ENCODE measurements around the gene TUB.

DNA sequence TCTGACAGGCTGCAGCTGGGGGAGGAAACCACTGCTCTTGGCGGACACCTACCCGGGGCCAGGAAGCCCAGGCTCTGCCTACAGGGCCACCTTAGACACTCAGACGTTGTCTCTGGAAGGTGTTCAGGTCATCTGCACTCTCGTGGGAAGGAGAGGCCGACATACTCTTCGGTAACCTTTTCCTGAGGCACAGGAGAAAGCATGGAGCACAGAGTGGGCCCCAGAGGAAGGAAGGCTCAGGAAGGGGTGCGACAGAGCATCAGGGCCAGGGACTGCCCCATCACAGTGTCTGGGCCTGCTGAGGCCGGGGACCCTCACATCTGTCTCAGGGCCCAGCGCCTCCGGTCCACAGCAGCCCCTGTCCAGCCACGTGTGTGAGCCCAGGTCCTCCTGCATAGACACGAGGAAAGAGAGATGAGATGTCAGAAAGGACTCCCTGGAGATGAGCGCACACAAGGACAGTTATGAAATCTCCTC, 18.2 kb upstream of the TUB start:
- TF ChIP-seq POLR2A (IDR thresholded peaks at IDR 0.05) (no peak), POLR2AphosphoS5 (IDR thresholded peaks at IDR 0.05; ENCODE audit: insufficient read depth in 1 of 2, low read depth in 1 of 2) (peak in 1 of 2 donors; percentile 21)
- TF ChIP-seq, protein P1, sequence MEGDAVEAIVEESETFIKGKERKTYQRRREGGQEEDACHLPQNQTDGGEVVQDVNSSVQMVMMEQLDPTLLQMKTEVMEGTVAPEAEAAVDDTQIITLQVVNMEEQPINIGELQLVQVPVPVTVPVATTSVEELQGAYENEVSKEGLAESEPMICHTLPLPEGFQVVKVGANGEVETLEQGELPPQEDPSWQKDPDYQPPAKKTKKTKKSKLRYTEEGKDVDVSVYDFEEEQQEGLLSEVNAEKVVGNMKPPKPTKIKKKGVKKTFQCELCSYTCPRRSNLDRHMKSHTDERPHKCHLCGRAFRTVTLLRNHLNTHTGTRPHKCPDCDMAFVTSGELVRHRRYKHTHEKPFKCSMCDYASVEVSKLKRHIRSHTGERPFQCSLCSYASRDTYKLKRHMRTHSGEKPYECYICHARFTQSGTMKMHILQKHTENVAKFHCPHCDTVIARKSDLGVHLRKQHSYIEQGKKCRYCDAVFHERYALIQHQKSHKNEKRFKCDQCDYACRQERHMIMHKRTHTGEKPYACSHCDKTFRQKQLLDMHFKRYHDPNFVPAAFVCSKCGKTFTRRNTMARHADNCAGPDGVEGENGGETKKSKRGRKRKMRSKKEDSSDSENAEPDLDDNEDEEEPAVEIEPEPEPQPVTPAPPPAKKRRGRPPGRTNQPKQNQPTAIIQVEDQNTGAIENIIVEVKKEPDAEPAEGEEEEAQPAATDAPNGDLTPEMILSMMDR (IDR thresholded peaks at IDR 0.05), result no peak
